Gastrocnemius medialis (tissue), 4 donors: ENCODE measurements around the gene FFAR2.

Experiments used
- CTCF ChIP-seq, 5 experiments: fragments of 450-650 bp in 3 of 5; fragments of 200-600 bp in 2 of 5; sonication (generic) in 2 of 5; IDR thresholded peaks in 4 of 5; conservative IDR thresholded peaks in 1 of 5; 1 replicate in 4 of 5; 2 replicates in 1 of 5; pipeline ENCODE4 v1.5.1; 2016 to 2019; ENCODE audit warnings: antibody characterized with exemption in 5 of 5, mild to moderate bottlenecking in 3 of 5, moderate library complexity in 3 of 5
- POLR2A ChIP-seq, 2 donors: fragments of 450-650 bp; IDR thresholded peaks; one replicate each; pipeline ENCODE4 v1.6.1; 2017; ENCODE audit warnings: antibody characterized with exemption in 2 of 2, mild to moderate bottlenecking in 2 of 2, moderate library complexity in 2 of 2

DNA sequence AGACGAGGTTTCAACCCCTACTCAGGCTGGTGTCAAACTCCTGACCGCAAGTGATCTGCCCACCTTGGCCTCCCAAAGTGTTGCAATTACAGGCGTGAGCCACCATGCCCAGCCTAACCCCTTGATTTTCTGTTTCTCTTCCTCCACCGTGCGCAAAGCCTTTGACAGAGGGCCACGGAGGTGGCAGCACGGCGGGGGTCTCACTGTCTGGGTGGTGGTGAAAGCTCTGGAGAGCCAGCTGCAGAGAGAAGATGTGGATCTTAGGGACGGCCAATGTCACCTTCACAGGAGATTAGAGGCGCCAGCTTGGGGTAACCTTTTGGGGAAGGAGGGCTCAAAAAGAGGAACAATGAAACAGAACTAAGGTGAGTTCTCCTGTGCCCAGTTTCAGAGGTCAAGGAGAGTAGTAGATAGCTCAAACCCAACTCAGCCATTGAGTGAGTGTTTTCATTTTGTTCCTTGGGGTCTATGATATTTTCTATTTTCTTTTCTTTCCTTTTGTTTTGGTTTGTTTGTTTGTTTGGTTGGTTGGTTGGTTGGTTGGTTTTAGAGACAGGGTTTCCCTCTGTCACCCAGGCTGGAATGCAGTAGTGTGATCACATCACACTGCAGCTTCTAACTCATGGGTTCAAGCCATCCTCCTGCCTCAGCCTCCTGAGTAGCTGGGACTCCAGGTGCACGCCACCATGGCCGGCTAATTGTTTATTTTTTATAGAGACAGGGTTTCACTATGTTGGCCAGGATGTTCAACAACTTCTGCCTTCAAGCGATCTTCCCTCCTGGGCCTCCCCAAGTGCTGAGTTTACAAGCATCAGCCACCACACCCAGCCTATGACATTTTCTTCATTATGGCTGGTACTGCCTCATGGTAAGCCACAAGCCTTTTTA is 39.5 kb upstream of the FFAR2 start:
- TF ChIP-seq POLR2A (IDR thresholded peaks at IDR 0.05), result no peak
- no peak for TF ChIP-seq CTCF (IDR thresholded peaks at IDR 0.05 in 4 of 5, conservative IDR thresholded peaks at IDR 0.05 in 1 of 5)
